Endothelial cell of umbilical vein (primary cell): ENCODE results near the gene SDHC. TPM values are rescaled to one million over a fixed set of nuclear protein-coding genes. Genes with fewer than 3 reads are reported as not detected.

ENCODE experiments used
- BruUV-seq: library from RNA; stranded (reverse); fragments of 400-500 nt; replicated peaks from 2 replicates; lab custom pipeline; 2021; lab: Mats Ljungman, UMichigan
- CTCF ChIA-PET: fragments of 300-600, 350-600 bp; sonication (Branson Sonifier 250); formaldehyde crosslinking; loops from one replicate; lab custom pipeline; 2021; ENCODE audit warnings: antibody characterized with exemption, inconsistent platforms; lab: Charles Lee
- POLR2A ChIA-PET: fragments of 300-600, 350-600 bp; sonication (Branson Sonifier 250); formaldehyde crosslinking; loops from one replicate; lab custom pipeline; 2021; ENCODE audit warnings: antibody characterized with exemption, inconsistent platforms; lab: Charles Lee
- DNase-seq: peaks from one replicate; pipeline ENCODE4 v3.0.0-alpha.2; 2011; ENCODE audit warnings: low read depth, low spot score
- FAIRE-seq: peaks from 2 replicates; lab custom pipeline; 2011; peaks lifted over from hg19 to GRCh38; lab: Jason Lieb, UNC
- H2AFZ ChIP-seq: 2 replicates; pipeline ENCODE4 v1.6.0; 2012; ENCODE audit warnings: low read depth, low read length, control low read depth, inconsistent platforms
- H3K27ac ChIP-seq: 2 replicates; pipeline ENCODE4 v1.5.1; 2011; ENCODE audit warnings: low read depth, mild to moderate bottlenecking, control low read depth, low read length, moderate library complexity; ENCODE audit not compliant: insufficient read depth
- H3K27me3 ChIP-seq, 2 experiments: 2 replicates each; pipeline versions ENCODE4 v1.6.0 to v1.6.1; 2011; ENCODE audit warnings: low read length in 2 of 2, mixed read lengths in 1 of 2; ENCODE audit not compliant: control insufficient read depth in 2 of 2, insufficient read depth in 2 of 2
- H3K36me3 ChIP-seq, 2 experiments: 2 replicates in 1 of 2; 3 replicates in 1 of 2; pipeline ENCODE4 v1.5.1; 2011; ENCODE audit warnings: low read length in 2 of 2, mild to moderate bottlenecking in 1 of 2, moderate library complexity in 1 of 2; ENCODE audit not compliant: control insufficient read depth in 2 of 2, insufficient read depth in 2 of 2; ENCODE audit errors: extremely low read depth in 1 of 2
- H3K4me1 ChIP-seq: 3 replicates; pipeline ENCODE4 v1.5.1; 2011; ENCODE audit warnings: mild to moderate bottlenecking, low read length; ENCODE audit not compliant: control insufficient read depth, insufficient read depth; ENCODE audit errors: extremely low read depth
- H3K4me2 ChIP-seq: 2 replicates; pipeline ENCODE4 v1.6.1; 2011; ENCODE audit warnings: low read length, control low read depth, mixed read lengths; ENCODE audit not compliant: insufficient read depth
- H3K4me3 ChIP-seq, 3 experiments: fragments of 200-600 bp in 1 of 3; sonication (generic), shearing (Covaris generic) in 1 of 3; replicated peaks in 1 of 3; 2 replicates each; pipeline ENCODE4 v1.5.1; 2011 to 2016; ENCODE audit warnings: control low read depth in 3 of 3, low read length in 3 of 3, mild to moderate bottlenecking in 2 of 3, inconsistent platforms in 1 of 3, low read depth in 1 of 3, moderate library complexity in 1 of 3; ENCODE audit not compliant: insufficient read depth in 1 of 3
- H3K79me2 ChIP-seq: 2 replicates; pipeline ENCODE4 v1.6.0; 2012; ENCODE audit warnings: low read length, inconsistent platforms; ENCODE audit not compliant: control insufficient read depth, insufficient read depth
- H3K9ac ChIP-seq: replicated peaks from 2 replicates; pipeline ENCODE3; 2011; ENCODE audit warnings: low read length, control low read depth; ENCODE audit not compliant: insufficient read depth; ENCODE audit errors: extremely low read depth
- H3K9me1 ChIP-seq: replicated peaks from 3 replicates; pipeline ENCODE4 v1.6.0; 2011; ENCODE audit warnings: mild to moderate bottlenecking, low read length; ENCODE audit not compliant: control insufficient read depth, insufficient read depth; ENCODE audit errors: extremely low read depth
- H3K9me3 ChIP-seq: replicated peaks from 2 replicates; pipeline ENCODE4 v1.5.1; 2012; ENCODE audit warnings: low read length, inconsistent platforms; ENCODE audit not compliant: control insufficient read depth, insufficient read depth
- H4K20me1 ChIP-seq: replicated peaks from 2 replicates; pipeline ENCODE3; 2011; ENCODE audit warnings: mild to moderate bottlenecking, low read length; ENCODE audit not compliant: control insufficient read depth, insufficient read depth; ENCODE audit errors: extremely low read depth
- EZH2 ChIP-seq: IDR thresholded peaks from 2 replicates; pipeline ENCODE4 v1.6.1; 2012; ENCODE audit warnings: borderline replicate concordance, low read depth, mild to moderate bottlenecking, moderate library complexity, low read length, inconsistent platforms; ENCODE audit not compliant: severe bottlenecking
- FOS ChIP-seq: IDR thresholded peaks from 2 replicates; pipeline ENCODE4 v1.6.1; 2011; ENCODE audit warnings: mild to moderate bottlenecking, low read length, moderate library complexity, borderline replicate concordance; ENCODE audit not compliant: insufficient read depth
- GATA2 ChIP-seq: IDR thresholded peaks from 2 replicates; pipeline ENCODE4 v1.7.0; 2011; ENCODE audit warnings: low read depth, mild to moderate bottlenecking, moderate library complexity, mixed read lengths, low read length; ENCODE audit not compliant: insufficient read length, insufficient read depth
- JUN ChIP-seq: IDR thresholded peaks from 2 replicates; pipeline ENCODE4 v1.6.1; 2011; ENCODE audit warnings: borderline replicate concordance, low read depth; ENCODE audit not compliant: insufficient read length, insufficient read depth
- POLR2A ChIP-seq: IDR thresholded peaks from 2 replicates; pipeline ENCODE4 v1.6.1; 2012; ENCODE audit warnings: low read depth, mild to moderate bottlenecking, control low read depth, low read length
- POLR2AphosphoS5 ChIP-seq: IDR thresholded peaks from 2 replicates; pipeline ENCODE4 v1.6.1; 2012; ENCODE audit warnings: low read depth, mild to moderate bottlenecking, control low read depth, low read length, moderate library complexity; ENCODE audit not compliant: insufficient read depth
- dilution Hi-C: fragments of 300-500 bp; cut with MboI; formaldehyde crosslinking; loops from one replicate; pipeline ENCODE4 v1.15.0; 2019; ENCODE audit warnings: low sequenced_read_pairs; ENCODE audit not compliant: extremely low pct_ligation_motif_present
- intact Hi-C: fragments of 100-400 bp; cut with micrococcal nuclease; formaldehyde crosslinking; loops from one replicate; pipeline ENCODE4 v1.10.0; 2022
- polyA plus RNA-seq, 4 experiments: library from polyadenylated mRNA; depleted of rRNA in 3 of 4; stranded (reverse) in 3 of 4; unstranded in 1 of 4; fragments of >200 nt; gene quantifications; 2 replicates each; pipeline versions ENCODE4 v1.2.1 to v1.2.3, GENCODE V29; 2011 to 2012; ENCODE audit warnings: missing spikeins in 1 of 4
- total RNA-seq: library from RNA; stranded (reverse); gene quantifications from 2 replicates; pipeline ENCODE4 v1.2.3, GENCODE V29; 2021
- TF ChIP-seq, protein P1 (sequence below): IDR thresholded peaks from 2 replicates; pipeline ENCODE4 v1.6.1; 2011; ENCODE audit not compliant: insufficient read depth, insufficient read length

SDHC gene
- total and polyA plus RNA-seq, 2 donors (not counting 3 experiments of a cell fraction or from before 2014, with no cell fraction given), result 148 to 279 TPM

DNA sequence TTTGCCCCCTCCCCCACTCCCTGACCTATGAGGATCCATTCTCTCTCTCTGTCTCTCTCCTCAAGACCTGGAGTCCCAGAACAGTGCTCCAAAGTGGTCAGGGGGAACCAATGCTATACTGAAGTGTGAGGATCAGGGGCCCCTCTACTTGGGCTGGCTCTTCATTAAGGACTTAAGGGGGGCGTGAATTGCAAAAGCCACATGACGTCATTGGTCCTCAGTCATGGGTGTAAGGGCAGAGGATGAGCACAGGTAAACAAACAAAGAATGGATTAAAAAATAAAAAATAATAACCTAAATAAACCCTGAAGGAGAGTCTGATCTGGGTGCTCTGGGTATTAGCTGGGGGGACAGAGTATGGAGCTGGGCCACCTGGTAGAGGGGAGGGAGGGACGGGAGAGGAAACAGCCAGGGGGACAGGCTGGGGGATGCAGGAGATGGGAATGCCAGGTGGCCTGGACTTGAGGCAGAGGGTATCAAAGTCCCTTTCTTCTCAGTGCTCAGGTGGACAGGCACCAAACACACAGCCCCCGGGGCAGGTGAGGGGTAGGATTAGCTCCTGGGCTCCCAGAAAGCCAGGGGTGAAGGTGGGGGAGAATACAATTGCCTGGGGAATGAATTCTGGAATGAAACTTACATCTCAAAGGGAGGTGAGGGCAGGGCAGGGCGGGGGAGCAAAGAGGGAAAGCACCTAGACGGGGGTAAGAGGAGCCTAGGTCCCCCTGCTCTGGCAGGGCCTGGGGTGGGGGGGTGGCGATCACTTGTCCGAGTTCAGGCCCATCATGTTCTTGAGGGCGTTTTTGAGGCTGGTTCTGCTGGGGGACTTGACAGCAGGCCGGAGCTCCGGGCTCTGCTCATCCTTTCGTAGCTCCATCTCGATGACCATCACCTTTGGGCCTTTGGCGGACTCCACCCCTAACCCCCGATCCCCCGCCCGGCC lies 9.0 kb upstream of the SDHC start:
- Histone ChIP-seq H3K9me3 (no peaks in the 10 kb centered on the region), H3K4me2 (peak overlapping the region; percentile 12), H3K27me3 (no peaks in the 10 kb centered on the region), H3K4me1 (peaks cover 35% of the 10 kb centered on the region), H3K79me2 (peaks cover 4% of the 10 kb centered on the region), H3K36me3 (no peaks in the 10 kb centered on the region), H4K20me1 (no peaks in the 10 kb centered on the region), H3K9me1 (no peaks in the 10 kb centered on the region), H3K27ac (no peak overlapping the region), H3K4me3 (peak overlapping the region; percentile 12 to 75 (median 39)), H3K9ac (peak overlapping the region; percentile 8), H2AFZ (peak overlapping the region; percentile 67)
- intact Hi-C loops, result no loop called here
- FAIRE-seq (peak; percentile 15), DNase-seq (no peak)
- dilution Hi-C loops, result no loop called here
- ChIA-PET POLR2A (no interaction called here), CTCF (interaction anchor here (1.0 to 3.7 kb wide), 6 partner anchors 9 to 80 kb away, joined by 4 to 12 read pairs (median 6); partner anchors contain the start of genes PCP4L1, SDHC and TOMM40L)
- BruUV-seq, result TSS peak; percentile 11
- no peak for TF ChIP-seq POLR2A
- no peak for TF ChIP-seq EZH2
- no peak for TF ChIP-seq JUN
- TF ChIP-seq POLR2AphosphoS5, result no peak
- TF ChIP-seq FOS, result no peak
- TF ChIP-seq, protein P1, sequence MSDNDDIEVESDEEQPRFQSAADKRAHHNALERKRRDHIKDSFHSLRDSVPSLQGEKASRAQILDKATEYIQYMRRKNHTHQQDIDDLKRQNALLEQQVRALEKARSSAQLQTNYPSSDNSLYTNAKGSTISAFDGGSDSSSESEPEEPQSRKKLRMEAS, result no peak
- TF ChIP-seq GATA2, result no peak
